ENCODE data around the gene ADAMTS3. TPM values are rescaled to one million over a fixed set of nuclear protein-coding genes. Genes with fewer than 3 reads are reported as not detected.

ADAMTS3 gene
- total and polyA plus RNA-seq, 9 of the 15 experiments (the other 6 are each of a cell fraction or from before 2014, with no cell fraction given): 4.0 to 18.0 (median 12.1) TPM

DNA sequence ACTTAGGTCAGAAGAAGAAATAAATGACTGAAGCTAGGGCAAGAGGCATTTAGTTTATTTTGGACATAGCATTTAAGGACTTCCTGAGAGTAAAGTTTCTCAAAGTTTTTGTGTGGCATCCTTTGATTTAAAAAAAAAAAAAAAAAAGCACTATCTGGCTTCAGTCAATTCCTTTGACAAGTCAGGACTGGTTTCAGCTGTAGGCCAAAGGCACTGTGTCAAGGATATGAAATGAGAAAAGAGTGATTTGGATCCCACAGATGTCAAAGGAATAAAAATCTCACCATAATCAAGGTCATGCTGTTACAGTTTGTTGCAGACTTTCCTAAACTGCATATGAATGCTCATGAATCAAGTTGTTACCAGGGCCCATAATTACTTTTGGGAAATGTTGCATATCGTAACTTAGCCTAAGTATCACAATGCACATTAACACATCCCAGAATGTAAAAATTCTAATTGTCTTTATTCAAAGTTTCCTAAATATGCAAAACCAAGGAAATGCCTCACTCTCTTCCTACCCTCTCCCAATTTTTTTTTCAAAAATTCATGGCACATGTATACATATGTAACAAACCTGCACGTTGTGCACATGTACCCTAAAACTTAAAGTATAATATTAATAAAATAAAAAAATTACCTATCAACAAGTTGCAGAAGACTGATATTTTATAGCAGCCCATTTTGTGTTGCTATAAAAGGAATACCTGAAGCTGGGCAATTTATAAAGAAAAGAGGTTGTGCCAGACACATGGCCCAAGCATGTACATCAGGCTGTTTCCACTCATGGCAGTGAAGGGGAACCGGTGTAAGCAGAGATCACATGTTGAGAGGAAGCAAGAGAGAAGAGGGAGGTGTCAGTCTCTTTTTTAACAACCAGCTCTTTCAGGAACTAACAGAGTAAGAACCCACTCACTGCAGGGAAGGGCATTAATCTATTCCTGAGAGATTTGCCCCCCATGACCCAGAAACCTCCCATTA is 33.7 kb upstream of the ADAMTS3 start (continued):
- TF ChIP-seq, protein P1, sequence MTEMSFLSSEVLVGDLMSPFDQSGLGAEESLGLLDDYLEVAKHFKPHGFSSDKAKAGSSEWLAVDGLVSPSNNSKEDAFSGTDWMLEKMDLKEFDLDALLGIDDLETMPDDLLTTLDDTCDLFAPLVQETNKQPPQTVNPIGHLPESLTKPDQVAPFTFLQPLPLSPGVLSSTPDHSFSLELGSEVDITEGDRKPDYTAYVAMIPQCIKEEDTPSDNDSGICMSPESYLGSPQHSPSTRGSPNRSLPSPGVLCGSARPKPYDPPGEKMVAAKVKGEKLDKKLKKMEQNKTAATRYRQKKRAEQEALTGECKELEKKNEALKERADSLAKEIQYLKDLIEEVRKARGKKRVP (CRISPR knock-in tag; IDR thresholded peaks at IDR 0.05): no peak
- TF ChIP-seq ATF7 (IDR thresholded peaks at IDR 0.05): no peak
- TF ChIP-seq, protein P2, sequence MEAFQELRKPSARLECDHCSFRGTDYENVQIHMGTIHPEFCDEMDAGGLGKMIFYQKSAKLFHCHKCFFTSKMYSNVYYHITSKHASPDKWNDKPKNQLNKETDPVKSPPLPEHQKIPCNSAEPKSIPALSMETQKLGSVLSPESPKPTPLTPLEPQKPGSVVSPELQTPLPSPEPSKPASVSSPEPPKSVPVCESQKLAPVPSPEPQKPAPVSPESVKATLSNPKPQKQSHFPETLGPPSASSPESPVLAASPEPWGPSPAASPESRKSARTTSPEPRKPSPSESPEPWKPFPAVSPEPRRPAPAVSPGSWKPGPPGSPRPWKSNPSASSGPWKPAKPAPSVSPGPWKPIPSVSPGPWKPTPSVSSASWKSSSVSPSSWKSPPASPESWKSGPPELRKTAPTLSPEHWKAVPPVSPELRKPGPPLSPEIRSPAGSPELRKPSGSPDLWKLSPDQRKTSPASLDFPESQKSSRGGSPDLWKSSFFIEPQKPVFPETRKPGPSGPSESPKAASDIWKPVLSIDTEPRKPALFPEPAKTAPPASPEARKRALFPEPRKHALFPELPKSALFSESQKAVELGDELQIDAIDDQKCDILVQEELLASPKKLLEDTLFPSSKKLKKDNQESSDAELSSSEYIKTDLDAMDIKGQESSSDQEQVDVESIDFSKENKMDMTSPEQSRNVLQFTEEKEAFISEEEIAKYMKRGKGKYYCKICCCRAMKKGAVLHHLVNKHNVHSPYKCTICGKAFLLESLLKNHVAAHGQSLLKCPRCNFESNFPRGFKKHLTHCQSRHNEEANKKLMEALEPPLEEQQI (IDR thresholded peaks at IDR 0.05): no peak
- TF ChIP-seq HMGN3 (IDR thresholded peaks at IDR 0.05; ENCODE audit: borderline replicate concordance, extremely low read depth, insufficient read length, low read depth, low read length): no peak
- TF ChIP-seq, protein P3, sequence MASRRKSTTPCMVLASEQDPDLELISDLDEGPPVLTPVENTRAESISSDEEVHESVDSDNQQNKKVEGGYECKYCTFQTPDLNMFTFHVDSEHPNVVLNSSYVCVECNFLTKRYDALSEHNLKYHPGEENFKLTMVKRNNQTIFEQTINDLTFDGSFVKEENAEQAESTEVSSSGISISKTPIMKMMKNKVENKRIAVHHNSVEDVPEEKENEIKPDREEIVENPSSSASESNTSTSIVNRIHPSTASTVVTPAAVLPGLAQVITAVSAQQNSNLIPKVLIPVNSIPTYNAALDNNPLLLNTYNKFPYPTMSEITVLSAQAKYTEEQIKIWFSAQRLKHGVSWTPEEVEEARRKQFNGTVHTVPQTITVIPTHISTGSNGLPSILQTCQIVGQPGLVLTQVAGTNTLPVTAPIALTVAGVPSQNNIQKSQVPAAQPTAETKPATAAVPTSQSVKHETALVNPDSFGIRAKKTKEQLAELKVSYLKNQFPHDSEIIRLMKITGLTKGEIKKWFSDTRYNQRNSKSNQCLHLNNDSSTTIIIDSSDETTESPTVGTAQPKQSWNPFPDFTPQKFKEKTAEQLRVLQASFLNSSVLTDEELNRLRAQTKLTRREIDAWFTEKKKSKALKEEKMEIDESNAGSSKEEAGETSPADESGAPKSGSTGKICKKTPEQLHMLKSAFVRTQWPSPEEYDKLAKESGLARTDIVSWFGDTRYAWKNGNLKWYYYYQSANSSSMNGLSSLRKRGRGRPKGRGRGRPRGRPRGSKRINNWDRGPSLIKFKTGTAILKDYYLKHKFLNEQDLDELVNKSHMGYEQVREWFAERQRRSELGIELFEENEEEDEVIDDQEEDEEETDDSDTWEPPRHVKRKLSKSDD (conservative IDR thresholded peaks at IDR 0.05; ENCODE audit: low read length): no peak
- TF ChIP-seq CBX5 (IDR thresholded peaks at IDR 0.05; ENCODE audit: borderline replicate concordance, low read depth): no peak
- no peak for TF ChIP-seq YY1 (IDR thresholded peaks at IDR 0.05; ENCODE audit: borderline replicate concordance in 1 of 3, control insufficient read depth in 1 of 3, extremely low read depth in 1 of 3, insufficient read depth in 3 of 3, insufficient read length in 1 of 3, insufficient replicate concordance in 2 of 3, low read depth in 1 of 3, low read length in 2 of 3)

Measured in K562 (cell line).